ENCODE measurements around the gene AKAP1.

The AKAP1 gene

GRCh38 chr17:57121308-57122042 lies 36.4 kb downstream of the AKAP1 start:
- TF ChIP-seq, protein P1, sequence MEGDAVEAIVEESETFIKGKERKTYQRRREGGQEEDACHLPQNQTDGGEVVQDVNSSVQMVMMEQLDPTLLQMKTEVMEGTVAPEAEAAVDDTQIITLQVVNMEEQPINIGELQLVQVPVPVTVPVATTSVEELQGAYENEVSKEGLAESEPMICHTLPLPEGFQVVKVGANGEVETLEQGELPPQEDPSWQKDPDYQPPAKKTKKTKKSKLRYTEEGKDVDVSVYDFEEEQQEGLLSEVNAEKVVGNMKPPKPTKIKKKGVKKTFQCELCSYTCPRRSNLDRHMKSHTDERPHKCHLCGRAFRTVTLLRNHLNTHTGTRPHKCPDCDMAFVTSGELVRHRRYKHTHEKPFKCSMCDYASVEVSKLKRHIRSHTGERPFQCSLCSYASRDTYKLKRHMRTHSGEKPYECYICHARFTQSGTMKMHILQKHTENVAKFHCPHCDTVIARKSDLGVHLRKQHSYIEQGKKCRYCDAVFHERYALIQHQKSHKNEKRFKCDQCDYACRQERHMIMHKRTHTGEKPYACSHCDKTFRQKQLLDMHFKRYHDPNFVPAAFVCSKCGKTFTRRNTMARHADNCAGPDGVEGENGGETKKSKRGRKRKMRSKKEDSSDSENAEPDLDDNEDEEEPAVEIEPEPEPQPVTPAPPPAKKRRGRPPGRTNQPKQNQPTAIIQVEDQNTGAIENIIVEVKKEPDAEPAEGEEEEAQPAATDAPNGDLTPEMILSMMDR (IDR thresholded peaks at IDR 0.05; ENCODE audit: insufficient read depth, low read depth, low read length, missing control alignments), result peak; percentile 40
- no peak overlapping the region for H3K4me3 ChIP-seq (ENCODE audit: low read depth, low read length)
- peak; percentile 32 for DNase-seq (ENCODE audit: low read depth)

- H3K4me3 ChIP-seq (ENCODE audit: low read depth, low read length), result no peak overlapping the region
- TF ChIP-seq, protein P1 (IDR thresholded peaks at IDR 0.05; ENCODE audit: insufficient read depth, low read depth, low read length, missing control alignments), result no peak
- DNase-seq (ENCODE audit: low read depth), result no peak
Observed at GRCh38 chr17:57124053-57124452, 39.0 kb downstream of the AKAP1 start.

DNA sequence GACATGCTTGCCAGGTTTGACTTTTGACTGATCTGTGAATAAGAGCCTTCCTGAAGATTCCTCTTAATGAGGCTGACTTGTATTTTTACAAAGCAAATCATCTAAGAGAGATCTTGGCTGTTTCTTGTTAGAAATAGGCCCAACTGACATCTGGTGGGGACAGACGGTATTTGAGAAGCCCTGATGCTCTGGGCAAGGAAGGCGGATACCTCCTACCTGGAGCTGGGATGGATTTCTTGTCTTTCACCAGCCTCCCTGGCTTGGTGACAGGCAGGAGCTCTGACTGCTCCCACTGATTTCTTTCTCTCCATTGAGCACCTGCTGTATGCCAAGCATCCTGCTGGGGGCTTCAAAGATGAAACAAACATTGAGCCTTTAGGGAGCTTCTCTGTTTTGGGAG lies 40.4 kb downstream of the AKAP1 start:
- no peak for DNase-seq (ENCODE audit: low read depth)
- TF ChIP-seq, protein P1 (IDR thresholded peaks at IDR 0.05; ENCODE audit: insufficient read depth, low read depth, low read length, missing control alignments), result no peak
- H3K4me3 ChIP-seq (ENCODE audit: low read depth, low read length), result no peak overlapping the region

- H3K4me3 ChIP-seq (ENCODE audit: low read depth, low read length), result no peak overlapping the region
- DNase-seq (ENCODE audit: low read depth), result no peak
Observed at GRCh38 chr17:57125866-57126265, 40.8 kb downstream of the AKAP1 start.

GRCh38 chr17:57130708-57131461 lies 45.8 kb downstream of the AKAP1 start:
- TF ChIP-seq, protein P1 (IDR thresholded peaks at IDR 0.05; ENCODE audit: insufficient read depth, low read depth, low read length, missing control alignments), result peak; percentile 88
- no peak overlapping the region for H3K4me3 ChIP-seq (ENCODE audit: low read depth, low read length)
- DNase-seq (ENCODE audit: low read depth), result peak; percentile 88

More at GRCh38 chr17:57125866-57126265, 40.8 kb downstream of the AKAP1 start:
- TF ChIP-seq, protein P1 (IDR thresholded peaks at IDR 0.05; ENCODE audit: insufficient read depth, low read depth, low read length, missing control alignments), result no peak

- TF ChIP-seq, protein P1 (IDR thresholded peaks at IDR 0.05; ENCODE audit: insufficient read depth, low read depth, low read length, missing control alignments), result no peak
- no peak overlapping the region for H3K4me3 ChIP-seq (ENCODE audit: low read depth, low read length)
Observed at GRCh38 chr17:57132663-57133062, 47.6 kb downstream of the AKAP1 start.

More at GRCh38 chr17:57132663-57133062, 47.6 kb downstream of the AKAP1 start:
- no peak for DNase-seq (ENCODE audit: low read depth)
